Glutamatergic neuron (in vitro differentiated cells): ENCODE measurements around the gene KIF5A. TPM values are rescaled to one million over a fixed set of nuclear protein-coding genes. Genes with fewer than 3 reads are reported as not detected.

Experiments
- DNase-seq: peaks from one replicate; pipeline ENCODE4 v3.0.0; 2022
- H3K27ac Mint-ChIP-seq: one replicate; pipeline ENCODE4 v1.8.0; 2020; ENCODE audit warnings: mild to moderate bottlenecking, mixed read lengths, inconsistent platforms; ENCODE audit not compliant: unreplicated experiment
- H3K27me3 Mint-ChIP-seq: one replicate; pipeline ENCODE4 v1.8.0; 2020; ENCODE audit warnings: mild to moderate bottlenecking, moderate library complexity, mixed read lengths, inconsistent platforms; ENCODE audit not compliant: unreplicated experiment
- H3K36me3 Mint-ChIP-seq: one replicate; pipeline ENCODE4 v1.8.0; 2020; ENCODE audit warnings: mild to moderate bottlenecking, mixed read lengths, inconsistent platforms; ENCODE audit not compliant: unreplicated experiment
- H3K4me1 Mint-ChIP-seq: one replicate; pipeline ENCODE4 v1.8.0; 2020; ENCODE audit warnings: mild to moderate bottlenecking, low read depth, mixed read lengths, inconsistent platforms; ENCODE audit not compliant: unreplicated experiment
- H3K4me3 Mint-ChIP-seq: one replicate; pipeline ENCODE4 v1.8.0; 2020; ENCODE audit warnings: mild to moderate bottlenecking, mixed read lengths, inconsistent platforms; ENCODE audit not compliant: unreplicated experiment
- H3K9me3 Mint-ChIP-seq: one replicate; pipeline ENCODE4 v1.8.0; 2020; ENCODE audit warnings: mild to moderate bottlenecking, moderate library complexity, mixed read lengths, inconsistent platforms; ENCODE audit not compliant: unreplicated experiment
- CTCF ChIP-seq: fragments of 200-600 bp; sonication (generic); IDR thresholded peaks from one replicate; pipeline ENCODE4 v1.5.0; 2021; ENCODE audit not compliant: partially characterized antibody, unreplicated experiment
- total RNA-seq: library from RNA; stranded (reverse); fragmentation: NEBNext Ultra II Directional; extraction: Animal tissue kit (Norgen Biotek cat#: 25700); gene quantifications from one replicate; pipeline ENCODE4 v1.2.1, GENCODE V29; 2021; ENCODE audit not compliant: unreplicated experiment

Gene KIF5A
- total RNA-seq, 1 donor from 2014 or later, result 314 TPM

- peaks cover 35% of the 10 kb centered on the region for H3K4me1 Mint-ChIP-seq
- H3K27ac Mint-ChIP-seq, result peak overlapping the region; percentile 87
- DNase-seq, result no peak
- peaks cover 10% of the 10 kb centered on the region for H3K9me3 Mint-ChIP-seq
- H3K4me3 Mint-ChIP-seq, result no peak overlapping the region
- H3K36me3 Mint-ChIP-seq, result peaks cover 19% of the 10 kb centered on the region
- H3K27me3 Mint-ChIP-seq, result peaks cover 8% of the 10 kb centered on the region
- no peak for TF ChIP-seq CTCF
These were observed 15.6 kb upstream of the KIF5A start for GRCh38 chr12:57534250-57534649.

- no peak for TF ChIP-seq CTCF
- Mint-ChIP-seq H3K27ac (peak overlapping the region; percentile 28), H3K36me3 (peaks cover 19% of the 10 kb centered on the region), H3K9me3 (peaks cover 10% of the 10 kb centered on the region), H3K27me3 (peaks cover 2% of the 10 kb centered on the region), H3K4me3 (no peak overlapping the region), H3K4me1 (peaks cover 27% of the 10 kb centered on the region)
- no peak for DNase-seq
These were observed 14.8 kb upstream of the KIF5A start for GRCh38 chr12:57534991-57535543.

- H3K4me1 Mint-ChIP-seq, result peaks cover 31% of the 10 kb centered on the region
- H3K36me3 Mint-ChIP-seq, result peaks cover 19% of the 10 kb centered on the region
- no peak overlapping the region for H3K4me3 Mint-ChIP-seq
- H3K27me3 Mint-ChIP-seq, result peaks cover 2% of the 10 kb centered on the region
- H3K27ac Mint-ChIP-seq, result peak overlapping the region; percentile 28
- no peak for DNase-seq
- H3K9me3 Mint-ChIP-seq, result peaks cover 10% of the 10 kb centered on the region
- TF ChIP-seq CTCF, result no peak
These were observed 13.9 kb upstream of the KIF5A start for GRCh38 chr12:57535764-57536596.

- Mint-ChIP-seq H3K4me3 (no peak overlapping the region), H3K27me3 (peaks cover 2% of the 10 kb centered on the region), H3K9me3 (peaks cover 10% of the 10 kb centered on the region), H3K27ac (no peak overlapping the region), H3K4me1 (peaks cover 34% of the 10 kb centered on the region), H3K36me3 (peaks cover 19% of the 10 kb centered on the region)
- no peak for TF ChIP-seq CTCF
- DNase-seq, result no peak
These were observed 13.3 kb upstream of the KIF5A start for GRCh38 chr12:57536597-57536942.

GRCh38 chr12:57539134-57539768 is 10.6 kb upstream of the KIF5A start:
- peaks cover 11% of the 10 kb centered on the region for H3K36me3 Mint-ChIP-seq
- peaks cover 2% of the 10 kb centered on the region for H3K27me3 Mint-ChIP-seq
- H3K9me3 Mint-ChIP-seq, result peaks cover 10% of the 10 kb centered on the region
- H3K27ac Mint-ChIP-seq, result no peak overlapping the region
- no peak for TF ChIP-seq CTCF
- peaks cover 29% of the 10 kb centered on the region for H3K4me1 Mint-ChIP-seq
- no peak for DNase-seq
- no peak overlapping the region for H3K4me3 Mint-ChIP-seq
